PC-9 (cell line): ENCODE results near the gene NYAP2. TPM values are rescaled to one million over a fixed set of nuclear protein-coding genes. Genes with fewer than 3 reads are reported as not detected.

Source experiments
- BruUV-seq: library from RNA; stranded (reverse); fragments of 400-500 nt; replicated peaks from 2 replicates; lab custom pipeline; 2021; lab: Mats Ljungman, UMichigan
- CTCF ChIA-PET: fragments of 300-600 bp; sonication (Branson Sonifier 250); formaldehyde crosslinking; loops from one replicate; lab custom pipeline; 2022; ENCODE audit warnings: antibody characterized with exemption; lab: Charles Lee
- POLR2A ChIA-PET: fragments of 300-600 bp; sonication (Branson Sonifier 250); formaldehyde crosslinking; loops from one replicate; lab custom pipeline; 2022; ENCODE audit warnings: antibody characterized with exemption; ENCODE audit not compliant: unreplicated experiment; lab: Charles Lee
- DNase-seq, 2 experiments: peaks; one replicate each; pipeline versions ENCODE4 v3.0.0 to v3.0.0-alpha.2; 2015 to 2022; ENCODE audit warnings: mixed read lengths in 1 of 2
- H2AFZ ChIP-seq: fragments of 200-600 bp; sonication (generic); 2 replicates; pipeline ENCODE4 v1.8.1; 2017; ENCODE audit warnings: antibody characterized with exemption
- H3F3A ChIP-seq: fragments of 200-600 bp; sonication (generic); 2 replicates; pipeline ENCODE4 v1.8.1; 2017; ENCODE audit warnings: antibody characterized with exemption, mild to moderate bottlenecking, low read depth; ENCODE audit not compliant: insufficient read depth
- H3K27ac ChIP-seq: fragments of 200-600 bp; sonication (generic); 2 replicates; pipeline ENCODE4 v1.6.1; 2016; ENCODE audit warnings: mixed run types
- H3K27me3 ChIP-seq: fragments of 200-600 bp; sonication (generic); 2 replicates; pipeline ENCODE4 v1.6.1; 2016; ENCODE audit warnings: low read depth, mixed run types; ENCODE audit not compliant: insufficient read depth
- H3K36me3 ChIP-seq: fragments of 200-600 bp; sonication (generic); 2 replicates; pipeline ENCODE4 v1.6.1; 2016; ENCODE audit warnings: low read depth, mixed run types
- H3K4me1 ChIP-seq: fragments of 200-600 bp; sonication (generic); replicated peaks from 2 replicates; pipeline ENCODE4 v1.6.1; 2016; ENCODE audit warnings: mixed run types; ENCODE audit not compliant: insufficient read depth
- H3K4me2 ChIP-seq: fragments of 200-600 bp; sonication (generic); 2 replicates; pipeline ENCODE4 v1.6.1; 2017; ENCODE audit warnings: mixed run types
- H3K4me3 ChIP-seq: fragments of 200-600 bp; sonication (generic); 2 replicates; pipeline ENCODE4 v1.6.1; 2016; ENCODE audit warnings: mixed run types
- H3K79me2 ChIP-seq: fragments of 200-600 bp; sonication (generic); 2 replicates; pipeline ENCODE4 v1.6.1; 2017; ENCODE audit warnings: low read depth, mixed run types
- H3K9me2 ChIP-seq: fragments of 200-600 bp; sonication (generic); 2 replicates; pipeline ENCODE4 v1.8.1; 2017; ENCODE audit warnings: mild to moderate bottlenecking; ENCODE audit not compliant: insufficient read depth
- H3K9me3 ChIP-seq: fragments of 200-600 bp; sonication (generic); 2 replicates; pipeline ENCODE4 v1.8.1; 2016; ENCODE audit warnings: low read depth; ENCODE audit not compliant: insufficient read depth
- H4K20me1 ChIP-seq: fragments of 200-600 bp; sonication (generic); 2 replicates; pipeline ENCODE4 v1.8.1; 2017; ENCODE audit not compliant: insufficient read depth
- CTCF ChIP-seq: fragments of 200-600 bp; sonication (generic); conservative IDR thresholded peaks from 2 replicates; pipeline ENCODE4 v1.6.1; 2017; ENCODE audit warnings: mixed run types, antibody characterized with exemption, mild to moderate bottlenecking, moderate library complexity
- EZH2 ChIP-seq: fragments of 200-600 bp; sonication (generic); IDR thresholded peaks from 2 replicates; pipeline ENCODE4 v1.8.0; 2017; ENCODE audit warnings: antibody characterized with exemption, low read depth
- intact Hi-C: fragments of 100-400 bp; cut with micrococcal nuclease; formaldehyde crosslinking; loops from one replicate; pipeline ENCODE4 v1.10.0; 2022; ENCODE audit not compliant: unreplicated experiment
- total RNA-seq: library from RNA; stranded (reverse); gene quantifications from 2 replicates; pipeline ENCODE4 v1.2.3, GENCODE V29; 2021

Gene NYAP2
- total RNA-seq, 1 experiment from 2014 or later = 0.65 TPM

- Histone ChIP-seq H3K27me3 (no peaks in the 10 kb centered on the region), H3K4me3 (no peak overlapping the region), H3K9me3 (no peaks in the 10 kb centered on the region), H3K9me2 (no peaks in the 10 kb centered on the region), H3K36me3 (no peaks in the 10 kb centered on the region), H3K79me2 (no peaks in the 10 kb centered on the region), H4K20me1 (no peaks in the 10 kb centered on the region), H2AFZ (no peak overlapping the region), H3K27ac (no peak overlapping the region), H3K4me2 (no peak overlapping the region), H3K4me1 (no peaks in the 10 kb centered on the region), H3F3A (no peaks in the 10 kb centered on the region)
- POLR2A ChIA-PET = interaction anchor here (0.7 kb wide), 1 partner anchor 37 kb away, joined by 4 read pairs; no protein-coding TSS in a partner anchor
- no peak for TF ChIP-seq EZH2
- no peak for TF ChIP-seq CTCF
- intact Hi-C loops = no loop called here
- CTCF ChIA-PET = no interaction called here
- DNase-seq = no peak
- no TSS peak for BruUV-seq
These were observed 200.9 kb downstream of the NYAP2 start for GRCh38 chr2:225600444-225600843.

- no peak for TF ChIP-seq CTCF
- no peak for TF ChIP-seq EZH2
- Histone ChIP-seq H3K9me2 (no peaks in the 10 kb centered on the region), H3K9me3 (no peaks in the 10 kb centered on the region), H3K36me3 (no peaks in the 10 kb centered on the region), H3K4me2 (no peak overlapping the region), H4K20me1 (no peaks in the 10 kb centered on the region), H3F3A (no peaks in the 10 kb centered on the region), H2AFZ (no peak overlapping the region), H3K4me1 (no peaks in the 10 kb centered on the region), H3K4me3 (no peak overlapping the region), H3K79me2 (no peaks in the 10 kb centered on the region), H3K27ac (no peak overlapping the region), H3K27me3 (no peaks in the 10 kb centered on the region)
- ChIA-PET POLR2A (no interaction called here), CTCF (no interaction called here)
- no TSS peak for BruUV-seq
- intact Hi-C loops = no loop called here
- no peak for DNase-seq
These were observed 201.4 kb downstream of the NYAP2 start for GRCh38 chr2:225600865-225601264.

- Histone ChIP-seq H3K4me2 (no peak overlapping the region), H3K36me3 (no peaks in the 10 kb centered on the region), H3K4me1 (no peaks in the 10 kb centered on the region), H2AFZ (no peak overlapping the region), H3F3A (no peaks in the 10 kb centered on the region), H3K27ac (no peak overlapping the region), H3K79me2 (no peaks in the 10 kb centered on the region), H3K9me2 (no peaks in the 10 kb centered on the region), H3K9me3 (no peaks in the 10 kb centered on the region), H3K27me3 (no peaks in the 10 kb centered on the region), H3K4me3 (no peak overlapping the region), H4K20me1 (no peaks in the 10 kb centered on the region)
- ChIA-PET CTCF (no interaction called here), POLR2A (no interaction called here)
- TF ChIP-seq CTCF (no peak), EZH2 (no peak)
- BruUV-seq = no TSS peak
- no peak for DNase-seq
- intact Hi-C loops = no loop called here
These were observed 202.7 kb downstream of the NYAP2 start for GRCh38 chr2:225602205-225602604.
